ENCODE data around the gene HIBADH. TPM values are rescaled to one million over a fixed set of nuclear protein-coding genes. Genes with fewer than 3 reads are reported as not detected.

The HIBADH gene
- total and polyA plus RNA-seq, 10 of the 15 experiments (the other 5 are each of a cell fraction or from before 2014, with no cell fraction given), result 8.7 to 36.1 (median 18.6) TPM

DNA sequence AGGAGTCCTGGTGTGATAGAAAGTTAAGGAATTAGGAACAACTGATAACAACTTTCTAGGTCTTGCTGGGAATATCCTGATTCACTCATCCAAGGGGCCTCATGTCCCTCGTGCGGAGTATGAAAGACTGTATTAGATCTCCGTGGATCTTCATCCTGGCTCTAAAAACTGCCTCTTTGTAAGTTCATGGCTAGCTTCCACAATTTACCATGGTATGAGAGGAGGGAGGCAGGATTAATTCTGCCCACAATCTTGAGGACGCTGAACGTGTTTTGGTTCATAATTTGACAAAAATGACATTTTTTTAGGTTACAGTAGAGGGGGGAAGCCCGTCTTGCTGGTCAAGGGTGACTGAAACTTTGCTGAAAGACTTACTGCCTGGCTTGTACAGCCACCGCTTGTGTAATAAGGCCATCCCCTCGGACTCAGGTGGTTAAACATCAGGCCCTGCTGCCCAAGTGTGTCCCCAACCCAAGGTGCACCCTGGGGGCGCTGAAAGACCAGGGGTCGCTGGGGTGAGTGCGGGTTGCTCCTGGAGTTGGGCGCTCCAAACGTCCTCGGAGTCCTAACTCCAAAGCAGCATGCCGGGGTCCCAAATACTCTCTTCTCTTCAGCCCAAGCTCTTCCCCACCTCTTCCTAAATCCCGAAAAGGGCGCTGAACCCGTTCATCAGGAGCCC lies 733 bp downstream of the HIBADH start:
- H3K4me1 ChIP-seq (ENCODE audit: control insufficient read depth, insufficient read depth, low read length), result no peaks in the 10 kb centered on the region
- H3K36me3 ChIP-seq (ENCODE audit: control insufficient read depth in 2 of 2, insufficient read depth in 2 of 2, low read length in 1 of 2), result no peaks in the 10 kb centered on the region
- peak overlapping the region; percentile 83 for H2AFZ ChIP-seq (ENCODE audit: control insufficient read depth, low read depth, low read length)
- ChIA-PET SMC1A (ENCODE audit: uncharacterized antibody, unreplicated experiment) (interaction anchor here (0.9 to 2.8 kb wide), 5 partner anchors 9 to 113 kb away, joined by 3 to 14 read pairs (median 7); partner anchors contain the start of gene TAX1BP1), POLR2A (interaction anchor here (1.8 kb wide), 1 partner anchor 79 kb away, joined by 8 read pairs; no protein-coding TSS in a partner anchor), CTCF (interaction anchor here (1.0 to 2.8 kb wide), 7 partner anchors 16 to 466 kb away, joined by 3 to 13 read pairs (median 3); no protein-coding TSS in a partner anchor), RAD21 (ENCODE audit: unreplicated experiment) (interaction anchor here (1.1 to 1.3 kb wide), 2 partner anchors 21 to 112 kb away, joined by 3 to 7 read pairs; no protein-coding TSS in a partner anchor)
- peaks cover 5% of the 10 kb centered on the region for H3K79me2 ChIP-seq (ENCODE audit: control insufficient read depth, insufficient read depth, low read length)
- 18% methylated on average over 17 of the region's 18 CpGs for WGBS (ENCODE audit: insufficient coverage, insufficient replicate concordance, low lambda C conversion rate, missing lambda C conversion rate)
- intact Hi-C loops (cut with micrococcal nuclease; ENCODE audit: unreplicated experiment) (loop anchor here (1.0 kb wide), 1 partner anchor 78 kb away; the partner anchor contains the start of gene TAX1BP1), in situ Hi-C loops (cut with MboI) (no loop called here)
- no peak for DNase-seq (ENCODE audit: low read depth, low spot score)
- FAIRE-seq, result no peak
- no peaks in the 10 kb centered on the region for H3K9me3 ChIP-seq (replicated peaks; ENCODE audit: control insufficient read depth, insufficient read depth, low read length)
- H3K4me2 ChIP-seq (ENCODE audit: control insufficient read depth, insufficient read depth), result peak overlapping the region; percentile 71
- H3K4me3 ChIP-seq, result peak overlapping the region; percentile 92
- H3K27ac ChIP-seq (ENCODE audit: control insufficient read depth, insufficient read depth), result peak overlapping the region; percentile 62
- H3K9ac ChIP-seq (ENCODE audit: control insufficient read depth, insufficient read depth, low read length), result peak overlapping the region; percentile 80
- no peaks in the 10 kb centered on the region for H3K27me3 ChIP-seq (replicated peaks in 1 of 2; ENCODE audit: control insufficient read depth in 2 of 2, insufficient read depth in 2 of 2, low read length in 1 of 2)
- no peaks in the 10 kb centered on the region for H4K20me1 ChIP-seq (ENCODE audit: control insufficient read depth, insufficient read depth)
- TSS peak; percentile 63 for BruUV-seq (replicated peaks)
- ATAC-seq, result peak; percentile 25
- TF ChIP-seq, protein P1, sequence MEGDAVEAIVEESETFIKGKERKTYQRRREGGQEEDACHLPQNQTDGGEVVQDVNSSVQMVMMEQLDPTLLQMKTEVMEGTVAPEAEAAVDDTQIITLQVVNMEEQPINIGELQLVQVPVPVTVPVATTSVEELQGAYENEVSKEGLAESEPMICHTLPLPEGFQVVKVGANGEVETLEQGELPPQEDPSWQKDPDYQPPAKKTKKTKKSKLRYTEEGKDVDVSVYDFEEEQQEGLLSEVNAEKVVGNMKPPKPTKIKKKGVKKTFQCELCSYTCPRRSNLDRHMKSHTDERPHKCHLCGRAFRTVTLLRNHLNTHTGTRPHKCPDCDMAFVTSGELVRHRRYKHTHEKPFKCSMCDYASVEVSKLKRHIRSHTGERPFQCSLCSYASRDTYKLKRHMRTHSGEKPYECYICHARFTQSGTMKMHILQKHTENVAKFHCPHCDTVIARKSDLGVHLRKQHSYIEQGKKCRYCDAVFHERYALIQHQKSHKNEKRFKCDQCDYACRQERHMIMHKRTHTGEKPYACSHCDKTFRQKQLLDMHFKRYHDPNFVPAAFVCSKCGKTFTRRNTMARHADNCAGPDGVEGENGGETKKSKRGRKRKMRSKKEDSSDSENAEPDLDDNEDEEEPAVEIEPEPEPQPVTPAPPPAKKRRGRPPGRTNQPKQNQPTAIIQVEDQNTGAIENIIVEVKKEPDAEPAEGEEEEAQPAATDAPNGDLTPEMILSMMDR (IDR thresholded peaks at IDR 0.05 in 2 of 3, conservative IDR thresholded peaks at IDR 0.05 in 1 of 3; ENCODE audit: control insufficient read depth in 2 of 3, extremely low read depth in 1 of 3, insufficient read depth in 1 of 3, low read depth in 3 of 3, low read length in 3 of 3), result peak in 2 of 3 experiments; percentile 9 to 29; a peak in 2 of 6 replicates
- TF ChIP-seq SUPT20H (IDR thresholded peaks at IDR 0.05; ENCODE audit: borderline replicate concordance, control insufficient read depth, low read depth, low read length) (no peak), RAD51 (IDR thresholded peaks at IDR 0.05) (no peak), RAD21 (IDR thresholded peaks at IDR 0.05; ENCODE audit: insufficient read depth, low read depth, low read length) (peak; percentile 42), BHLHE40 (IDR thresholded peaks at IDR 0.05; ENCODE audit: borderline replicate concordance in 1 of 2, low read depth in 2 of 2, low read length in 1 of 2) (peak in 1 of 2 experiments; percentile 19; a peak in 1 of 4 replicates)
